NCI-H526 treated with DMSO at 0.1 percent for 48 hours (cell line): ENCODE results near the gene KCNJ12.

Experiments
- DNase-seq: peaks from one replicate; lab custom pipeline; 2025; lab: John Stamatoyannopoulos, UW

KCNJ12 gene

GRCh38 chr17:21368545-21369246 lies 7.5 kb upstream of the KCNJ12 start:
- DNase-seq: no peak

- DNase-seq: no peak
Measured at GRCh38 chr17:21369395-21369794, 6.8 kb upstream of the KCNJ12 start.

DNA sequence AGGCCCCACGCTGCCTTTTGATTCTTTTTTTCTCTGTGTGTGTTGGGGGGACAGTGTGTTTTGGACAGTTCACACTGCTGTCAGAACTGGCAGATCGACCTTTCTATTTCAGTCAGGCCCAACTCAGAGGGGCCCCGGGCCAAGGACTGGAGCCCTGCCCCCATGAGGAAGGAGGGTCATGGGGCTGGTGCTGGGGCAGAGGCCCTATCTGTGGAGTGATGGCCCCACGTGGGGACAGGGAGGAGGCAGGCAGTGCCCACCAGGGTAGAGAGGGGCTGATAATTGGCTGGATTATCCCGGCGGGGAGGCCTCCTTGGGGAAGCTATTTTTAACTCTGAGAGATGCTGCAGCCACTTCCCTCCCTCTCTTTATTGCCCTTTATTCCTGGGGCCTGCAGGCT lies 5.7 kb upstream of the KCNJ12 start:
- DNase-seq: no peak

DNA sequence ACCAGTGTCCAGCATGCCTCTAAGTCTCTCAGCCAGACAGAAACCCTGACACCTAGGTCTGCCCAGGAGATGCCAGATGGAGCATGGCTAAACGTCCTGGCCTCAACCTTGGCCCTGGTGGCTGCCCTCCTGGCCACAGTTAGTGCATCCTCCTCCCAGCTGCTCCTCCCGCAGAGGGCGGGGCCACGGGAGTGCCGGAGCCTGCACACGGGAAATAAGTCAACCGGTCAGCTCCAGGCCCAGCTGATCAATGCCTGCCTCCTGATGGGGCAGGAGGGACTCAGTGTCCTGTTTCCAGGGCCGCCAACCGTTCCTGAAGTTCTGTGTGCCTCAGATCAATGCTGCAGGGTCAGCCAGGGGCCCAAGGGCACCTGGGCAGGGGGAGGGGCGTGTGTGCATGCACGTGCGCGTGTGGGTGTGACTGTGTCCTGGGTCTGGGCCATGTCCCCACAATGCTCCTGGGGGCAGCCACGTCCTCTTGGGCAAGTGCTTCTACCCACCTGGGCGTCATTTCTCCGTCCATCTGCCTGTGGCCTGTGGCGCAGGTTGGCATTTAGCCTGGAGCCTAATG lies 4.6 kb upstream of the KCNJ12 start:
- no peak for DNase-seq

- no peak for DNase-seq
Measured at GRCh38 chr17:21372256-21372954, 3.8 kb upstream of the KCNJ12 start.

DNA sequence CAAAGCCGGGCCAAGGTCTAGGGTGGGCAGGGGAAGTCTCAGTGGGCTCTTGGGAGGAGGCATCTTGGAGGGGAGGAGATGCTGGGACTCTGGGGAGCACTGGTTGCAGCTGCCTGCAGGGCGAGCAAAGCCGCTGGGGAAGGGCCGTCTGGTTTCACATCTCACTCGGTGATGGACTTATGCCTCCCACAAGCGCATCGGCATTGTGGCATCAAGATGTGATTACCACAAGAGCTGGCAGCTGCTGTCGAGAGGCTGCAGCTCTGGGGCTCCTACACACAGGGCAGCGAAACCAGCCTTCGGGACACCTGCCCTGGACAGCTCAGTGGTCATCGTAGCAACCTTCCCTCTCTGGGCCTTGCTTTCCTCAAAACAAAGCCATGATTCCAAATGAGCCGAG lies 3.1 kb upstream of the KCNJ12 start:
- no peak for DNase-seq

GRCh38 chr17:21373696-21374440 lies 2.3 kb upstream of the KCNJ12 start:
- no peak for DNase-seq

- no peak for DNase-seq
Measured at GRCh38 chr17:21374441-21375161, 1.6 kb upstream of the KCNJ12 start.

GRCh38 chr17:21375162-21375560 lies 996 bp upstream of the KCNJ12 start:
- DNase-seq: no peak

GRCh38 chr17:21375757-21376080 lies 438 bp upstream of the KCNJ12 start:
- DNase-seq: no peak

DNA sequence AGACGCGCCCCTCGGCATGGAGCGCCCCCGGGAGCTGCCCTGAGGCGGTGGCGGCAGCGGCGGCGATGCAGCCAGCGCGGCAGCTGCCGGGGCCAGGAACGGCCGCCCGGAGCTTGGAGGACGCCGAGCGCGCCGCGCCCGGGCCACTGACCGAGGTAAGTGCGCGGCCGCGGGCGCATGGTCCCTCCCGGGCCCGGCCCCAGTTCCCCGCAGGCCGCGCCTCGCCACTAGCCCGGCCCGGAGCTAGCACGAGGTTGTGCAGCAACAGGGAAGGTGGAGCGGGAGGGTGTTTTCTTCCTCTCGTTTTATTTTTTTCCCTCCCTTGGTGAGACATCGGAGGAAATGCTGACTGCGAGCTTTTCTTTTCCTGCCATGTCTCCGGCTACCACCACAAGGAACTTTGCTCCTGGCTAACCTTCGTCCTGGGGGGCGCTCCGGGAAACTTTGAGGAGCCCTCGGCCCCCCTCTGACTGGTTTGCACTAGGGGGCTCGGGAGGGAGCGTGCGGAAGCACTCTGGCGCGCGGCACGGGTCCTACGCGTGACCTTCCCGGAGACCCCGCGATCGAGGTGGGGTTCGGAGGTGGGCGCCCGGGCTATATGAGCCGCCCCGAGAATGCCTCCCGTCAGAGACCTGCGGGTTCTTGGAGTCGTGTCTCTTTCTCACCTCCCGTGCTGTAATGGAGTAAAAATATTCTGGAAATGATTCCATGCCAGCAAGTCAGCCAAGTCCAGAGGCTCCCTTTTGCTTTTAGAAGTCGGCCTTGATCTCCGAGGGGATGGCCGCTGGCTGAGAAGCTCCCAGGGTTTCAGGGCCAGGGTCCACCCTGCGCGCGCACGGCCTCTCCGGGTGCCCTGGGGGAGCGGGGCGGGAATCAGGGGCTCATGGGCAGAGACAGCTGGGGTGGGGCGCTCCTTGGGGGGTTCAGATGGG lies 868 bp downstream of the KCNJ12 start:
- peak; percentile 7 for DNase-seq

GRCh38 chr17:21377705-21378396 lies 1.7 kb downstream of the KCNJ12 start:
- no peak for DNase-seq

DNA sequence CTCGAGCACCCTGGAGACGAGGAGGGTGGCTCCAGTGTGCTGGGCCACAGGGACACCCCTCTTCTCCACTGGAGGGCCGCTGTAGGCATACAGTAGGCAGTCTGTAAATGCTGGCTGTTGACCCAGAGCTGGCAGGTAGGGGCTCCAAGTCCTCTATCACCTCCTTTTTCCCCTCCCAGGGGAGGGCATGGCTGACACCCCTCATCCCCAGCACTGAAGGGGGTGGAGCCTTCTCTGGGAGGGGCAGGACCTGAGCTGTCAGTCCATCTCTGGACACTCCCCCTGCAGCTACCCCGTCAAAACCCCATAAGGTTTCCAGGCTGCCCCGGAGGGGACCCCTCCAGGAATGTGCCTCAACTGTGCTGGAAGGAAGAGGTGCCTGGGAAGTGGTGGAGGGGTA lies 2.4 kb downstream of the KCNJ12 start:
- no peak for DNase-seq

DNA sequence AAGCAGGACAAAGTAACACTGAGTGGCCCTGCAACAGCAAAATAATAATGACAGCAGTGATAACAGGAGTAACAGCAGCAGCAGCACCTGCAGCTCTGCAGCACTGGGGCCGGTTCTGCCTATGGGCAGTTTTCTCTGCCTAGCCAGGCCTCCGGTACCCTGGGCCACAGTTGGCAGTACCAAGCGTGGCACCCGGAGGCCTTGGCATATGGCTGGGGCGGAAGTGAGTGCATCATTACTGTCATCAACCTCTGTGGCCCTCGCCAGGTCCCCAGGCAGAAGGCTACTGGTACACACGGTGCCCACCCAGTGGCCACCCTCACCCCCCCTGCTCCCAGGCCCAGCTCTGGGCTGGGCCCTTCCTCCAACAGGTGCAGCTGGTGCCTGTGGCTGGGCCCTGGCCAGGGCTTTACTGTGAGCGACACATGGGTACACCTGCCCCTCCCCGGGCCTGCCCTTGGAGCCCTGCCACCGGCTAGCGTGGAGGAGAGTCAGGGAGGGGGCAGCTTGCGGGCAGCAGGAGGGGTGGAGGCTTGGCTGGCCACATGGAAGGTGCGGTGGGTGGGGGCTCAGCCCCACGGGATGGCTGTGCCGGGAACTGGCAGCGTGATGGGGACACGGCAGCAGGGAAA lies 3.0 kb downstream of the KCNJ12 start:
- no peak for DNase-seq

- no peak for DNase-seq
Measured at GRCh38 chr17:21380659-21381058, 4.5 kb downstream of the KCNJ12 start.

GRCh38 chr17:21381076-21381706 lies 5.0 kb downstream of the KCNJ12 start:
- DNase-seq: no peak

DNA sequence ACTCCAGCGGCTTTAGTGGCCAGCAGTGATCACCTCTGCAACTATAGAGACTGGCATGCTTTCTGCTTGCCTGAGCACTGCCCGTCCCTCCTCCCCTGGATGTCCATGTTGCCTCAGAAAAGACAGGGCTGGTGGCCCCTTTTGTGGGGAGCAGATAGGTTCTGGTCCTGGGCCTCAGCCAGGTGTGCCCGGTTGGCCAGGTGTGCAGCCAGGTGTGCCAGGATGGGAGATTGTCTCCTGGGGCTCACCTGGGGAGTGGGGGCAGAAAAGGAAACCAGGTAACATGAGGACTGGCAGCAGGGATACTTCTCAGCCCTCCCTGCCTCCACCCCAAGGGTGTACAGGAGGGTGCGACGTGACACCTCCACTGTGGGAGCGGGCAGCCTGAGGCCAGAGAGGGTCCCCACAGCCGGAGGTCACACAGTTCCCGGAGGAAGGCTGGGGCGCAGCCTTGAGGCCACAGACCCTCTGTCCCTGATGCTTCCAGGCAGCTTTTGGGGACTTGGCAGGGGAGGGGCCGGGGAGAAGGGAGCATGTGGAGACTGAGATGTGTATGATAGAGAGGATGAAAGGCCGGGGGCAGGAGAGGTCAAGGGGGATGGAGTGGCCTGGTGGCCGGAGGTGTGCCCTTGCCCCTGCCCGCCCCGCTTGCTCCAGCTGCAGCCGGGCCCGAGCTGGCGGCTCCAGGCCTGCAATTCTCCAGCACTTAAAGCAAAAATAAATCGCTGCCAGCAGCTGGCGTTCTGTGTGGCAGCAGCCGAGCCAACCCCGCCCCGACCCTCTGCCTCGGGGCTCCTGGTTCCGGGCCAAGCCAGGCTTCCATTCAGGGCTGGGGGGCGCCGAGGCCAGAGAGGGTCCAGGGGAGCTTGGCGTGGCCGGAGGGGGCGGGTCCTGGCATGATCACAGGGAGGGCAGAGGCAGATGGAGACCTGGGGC lies 6.7 kb downstream of the KCNJ12 start:
- no peak for DNase-seq

DNA sequence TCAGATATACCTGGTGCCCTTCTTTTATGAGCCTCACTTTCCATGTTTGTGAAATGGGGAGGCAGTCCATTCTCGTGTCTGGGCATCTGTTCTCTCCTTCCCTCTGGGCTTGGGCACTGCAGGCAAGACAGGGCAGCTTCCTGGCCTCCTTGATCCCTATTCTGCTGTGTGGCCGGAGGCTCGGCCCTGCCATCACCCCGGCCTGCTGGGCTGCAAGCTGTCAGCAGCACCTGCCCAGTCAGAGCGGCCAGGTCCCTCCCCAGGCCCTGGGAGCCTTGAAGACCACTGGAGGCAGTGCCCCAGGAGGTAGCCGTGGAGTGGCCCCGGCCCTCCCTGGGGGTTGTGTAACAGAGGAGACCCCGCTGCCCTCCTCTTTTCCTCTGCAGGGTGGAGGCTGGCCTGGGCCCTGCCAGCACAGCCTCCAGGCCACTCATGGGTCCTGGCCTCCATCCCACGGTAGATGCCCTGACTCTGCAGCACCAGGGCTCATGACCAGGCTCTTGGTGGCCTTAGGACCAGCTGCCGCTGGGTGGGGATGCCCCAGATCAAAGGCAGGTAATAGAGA lies 9.2 kb downstream of the KCNJ12 start:
- DNase-seq: no peak
